ENCODE results near the gene DLG2.

Gene DLG2

GRCh38 chr11:84036664-84037194 lies 1590.4 kb downstream of the DLG2 start:
- no peak for DNase-seq

- DNase-seq: no peak
Measured at GRCh38 chr11:84035645-84036044, 1591.5 kb downstream of the DLG2 start.

GRCh38 chr11:84034484-84034883 lies 1592.7 kb downstream of the DLG2 start:
- DNase-seq: no peak

- no peak for DNase-seq
Measured at GRCh38 chr11:84024266-84024665, 1602.9 kb downstream of the DLG2 start.

- DNase-seq: no peak
Measured at GRCh38 chr11:84022695-84023094, 1604.4 kb downstream of the DLG2 start.

GRCh38 chr11:84022201-84022600 lies 1604.9 kb downstream of the DLG2 start:
- DNase-seq: peak; percentile 50

- peak; percentile 4 for DNase-seq
Measured at GRCh38 chr11:84021291-84021690, 1605.9 kb downstream of the DLG2 start.

GRCh38 chr11:84019571-84020194 lies 1607.5 kb downstream of the DLG2 start:
- DNase-seq: no peak

GRCh38 chr11:84014539-84014938 lies 1612.6 kb downstream of the DLG2 start:
- no peak for DNase-seq

- no peak for DNase-seq
Measured at GRCh38 chr11:84012171-84012826, 1614.8 kb downstream of the DLG2 start.

- no peak for DNase-seq
Measured at GRCh38 chr11:84003181-84003580, 1624.0 kb downstream of the DLG2 start.

- no peak for DNase-seq
Measured at GRCh38 chr11:83998921-83999320, 1628.2 kb downstream of the DLG2 start.

- DNase-seq: peak; percentile 10
Measured at GRCh38 chr11:83990160-83990733, 1636.9 kb downstream of the DLG2 start.

GRCh38 chr11:83982825-83983224 lies 1644.3 kb downstream of the DLG2 start:
- DNase-seq: no peak

GRCh38 chr11:83979593-83979992 lies 1647.6 kb downstream of the DLG2 start:
- peak; percentile 62 for DNase-seq

GRCh38 chr11:83978942-83979341 lies 1648.2 kb downstream of the DLG2 start:
- DNase-seq: no peak

GRCh38 chr11:83976086-83976485 lies 1651.1 kb downstream of the DLG2 start:
- DNase-seq: no peak

GRCh38 chr11:83972536-83972935 lies 1654.6 kb downstream of the DLG2 start:
- DNase-seq: no peak

- peak; percentile 68 for DNase-seq
Measured at GRCh38 chr11:83971063-83971462, 1656.1 kb downstream of the DLG2 start.

GRCh38 chr11:83970061-83970671 lies 1657.0 kb downstream of the DLG2 start:
- DNase-seq: peak; percentile 45

GRCh38 chr11:83957038-83957900 lies 1669.9 kb downstream of the DLG2 start:
- no peak for DNase-seq

- DNase-seq: no peak
Measured at GRCh38 chr11:83956119-83956697, 1670.9 kb downstream of the DLG2 start.
